ENCODE measurements around the gene SH3BP2.

SH3BP2 gene

DNA sequence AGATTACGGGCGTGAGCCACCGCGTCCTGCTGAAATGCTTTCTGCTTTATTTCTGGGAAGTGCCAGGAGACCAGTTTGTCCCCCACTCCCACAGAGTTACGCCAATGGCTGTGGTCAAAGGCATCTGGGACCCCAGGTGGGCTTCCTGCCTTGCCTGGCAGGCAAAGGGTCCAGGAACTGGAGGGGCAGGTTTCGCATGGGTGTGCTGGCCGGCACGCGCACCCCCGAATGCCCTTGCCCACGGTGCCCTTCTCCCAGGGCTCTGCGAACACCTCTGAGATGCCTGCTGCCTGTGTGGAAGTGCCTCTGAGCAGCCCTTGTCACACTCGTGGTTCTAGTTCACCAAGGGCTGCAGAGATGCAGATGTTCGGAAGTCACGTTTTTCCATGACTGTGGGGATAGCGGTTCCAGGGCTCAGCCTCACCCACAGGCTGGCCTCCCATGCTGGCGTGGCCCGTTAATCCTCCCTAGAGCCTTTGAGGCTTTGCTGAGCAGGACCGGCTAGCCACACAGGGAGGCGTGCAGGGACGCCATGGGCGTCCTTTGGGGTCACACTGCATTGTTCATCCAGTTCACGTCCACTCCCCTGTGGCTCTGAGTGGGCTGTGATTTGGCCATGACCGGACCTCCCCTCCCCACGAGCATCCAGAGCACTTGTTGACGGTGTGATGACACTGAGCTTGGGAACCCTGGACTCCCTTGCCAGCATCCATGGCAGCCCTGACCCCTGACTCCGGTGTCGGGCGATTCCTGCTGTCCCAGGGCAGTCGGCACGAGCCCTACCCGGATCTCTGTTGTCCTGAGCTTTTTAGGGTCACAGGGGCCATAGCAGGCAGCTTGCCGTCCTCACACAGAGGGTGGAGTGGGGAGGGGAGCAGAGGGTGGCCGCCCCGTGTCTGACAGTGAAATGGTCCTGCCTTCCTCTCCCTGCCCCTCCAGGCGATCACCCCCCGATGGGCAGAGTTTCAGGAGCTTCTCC lies 38.0 kb downstream of the SH3BP2 start:
- no peaks in the 10 kb centered on the region for H3K4me1 Mint-ChIP-seq
- no peak overlapping the region for H3K4me3 Mint-ChIP-seq
- H3K36me3 Mint-ChIP-seq (ENCODE audit: low read depth), result peaks cover 16% of the 10 kb centered on the region
- DNase-seq, result no peak
- TF ChIP-seq, protein P1, sequence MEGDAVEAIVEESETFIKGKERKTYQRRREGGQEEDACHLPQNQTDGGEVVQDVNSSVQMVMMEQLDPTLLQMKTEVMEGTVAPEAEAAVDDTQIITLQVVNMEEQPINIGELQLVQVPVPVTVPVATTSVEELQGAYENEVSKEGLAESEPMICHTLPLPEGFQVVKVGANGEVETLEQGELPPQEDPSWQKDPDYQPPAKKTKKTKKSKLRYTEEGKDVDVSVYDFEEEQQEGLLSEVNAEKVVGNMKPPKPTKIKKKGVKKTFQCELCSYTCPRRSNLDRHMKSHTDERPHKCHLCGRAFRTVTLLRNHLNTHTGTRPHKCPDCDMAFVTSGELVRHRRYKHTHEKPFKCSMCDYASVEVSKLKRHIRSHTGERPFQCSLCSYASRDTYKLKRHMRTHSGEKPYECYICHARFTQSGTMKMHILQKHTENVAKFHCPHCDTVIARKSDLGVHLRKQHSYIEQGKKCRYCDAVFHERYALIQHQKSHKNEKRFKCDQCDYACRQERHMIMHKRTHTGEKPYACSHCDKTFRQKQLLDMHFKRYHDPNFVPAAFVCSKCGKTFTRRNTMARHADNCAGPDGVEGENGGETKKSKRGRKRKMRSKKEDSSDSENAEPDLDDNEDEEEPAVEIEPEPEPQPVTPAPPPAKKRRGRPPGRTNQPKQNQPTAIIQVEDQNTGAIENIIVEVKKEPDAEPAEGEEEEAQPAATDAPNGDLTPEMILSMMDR (IDR thresholded peaks at IDR 0.05), result no peak
- no peak overlapping the region for H3K27ac Mint-ChIP-seq
- no peaks in the 10 kb centered on the region for H3K9me3 Mint-ChIP-seq
- H3K27me3 Mint-ChIP-seq (ENCODE audit: low read depth, poor library complexity), result no peaks in the 10 kb centered on the region

DNA sequence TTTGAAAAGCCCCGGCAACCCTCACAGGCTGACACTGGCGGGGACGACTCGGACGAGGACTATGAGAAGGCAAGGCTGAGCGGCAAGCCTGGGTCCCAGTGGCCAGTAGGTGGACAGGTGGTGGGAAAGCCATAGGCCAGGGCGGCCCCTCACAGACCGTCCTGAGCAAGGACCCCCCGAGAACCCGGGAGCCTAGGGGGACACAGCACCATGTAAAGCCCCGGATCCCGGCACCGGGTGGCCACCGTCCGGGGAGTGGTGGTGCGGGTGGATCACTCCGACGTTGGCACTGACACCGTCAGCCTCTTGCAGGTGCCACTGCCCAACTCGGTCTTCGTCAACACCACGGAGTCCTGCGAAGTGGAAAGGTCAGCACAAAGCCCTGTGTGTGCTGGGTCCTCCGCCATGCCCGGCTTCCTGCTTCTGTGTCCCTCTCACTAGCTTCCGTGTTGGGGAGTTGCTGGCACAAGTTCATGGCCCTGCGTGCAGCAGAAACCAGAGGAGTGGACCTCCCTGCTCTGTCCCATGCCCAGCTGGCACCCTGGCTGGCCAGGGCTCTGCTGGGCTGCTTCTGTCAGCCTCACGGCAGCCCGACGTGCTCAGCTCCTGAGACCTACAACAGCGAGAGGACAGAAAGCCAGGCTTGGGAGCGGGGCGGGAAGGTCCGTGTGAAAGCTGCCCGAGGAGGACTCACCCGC lies 38.9 kb downstream of the SH3BP2 start:
- no peaks in the 10 kb centered on the region for H3K4me1 Mint-ChIP-seq
- no peaks in the 10 kb centered on the region for H3K27me3 Mint-ChIP-seq (ENCODE audit: low read depth, poor library complexity)
- H3K4me3 Mint-ChIP-seq, result no peak overlapping the region
- TF ChIP-seq, protein P1 (IDR thresholded peaks at IDR 0.05), result no peak
- no peak for DNase-seq
- peak overlapping the region; percentile 54 for H3K27ac Mint-ChIP-seq
- peaks cover 8% of the 10 kb centered on the region for H3K36me3 Mint-ChIP-seq (ENCODE audit: low read depth)
- no peaks in the 10 kb centered on the region for H3K9me3 Mint-ChIP-seq

DNA sequence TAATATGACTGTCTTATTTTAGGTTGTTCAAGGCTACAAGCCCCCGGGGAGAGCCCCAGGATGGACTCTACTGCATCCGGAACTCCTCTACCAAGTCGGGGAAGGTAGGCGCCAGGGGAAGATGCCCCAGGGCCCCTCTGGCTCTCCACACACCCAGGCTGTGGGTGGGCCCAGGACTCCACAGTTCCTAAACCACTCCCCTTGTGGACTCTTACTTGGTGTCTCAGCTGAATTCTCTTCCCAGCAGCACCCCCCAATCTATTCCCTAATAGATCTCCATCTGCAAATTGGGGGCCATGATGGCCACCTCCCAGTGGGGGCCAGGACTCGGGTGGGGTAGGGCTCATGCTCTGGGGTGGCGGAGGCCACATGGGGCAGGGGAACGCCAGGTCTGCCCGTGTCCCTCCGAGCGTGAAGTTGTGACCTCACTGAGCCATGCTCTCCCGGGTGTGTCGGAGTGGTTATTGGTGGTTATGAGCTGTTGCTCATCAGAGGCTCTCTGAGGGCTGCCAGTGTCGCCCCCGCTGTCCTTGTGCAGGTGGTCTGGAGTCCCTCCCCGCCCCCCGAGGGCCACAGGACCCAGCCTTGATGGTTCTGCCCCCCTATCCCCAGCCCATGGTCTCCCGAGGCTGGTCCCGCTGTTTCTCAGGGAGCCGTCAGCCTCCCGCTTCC lies 39.6 kb downstream of the SH3BP2 start:
- no peaks in the 10 kb centered on the region for H3K27me3 Mint-ChIP-seq (ENCODE audit: low read depth, poor library complexity)
- no peak overlapping the region for H3K4me3 Mint-ChIP-seq
- H3K4me1 Mint-ChIP-seq, result peaks cover 5% of the 10 kb centered on the region
- no peaks in the 10 kb centered on the region for H3K9me3 Mint-ChIP-seq
- H3K36me3 Mint-ChIP-seq (ENCODE audit: low read depth), result peaks cover 5% of the 10 kb centered on the region
- TF ChIP-seq, protein P1 (IDR thresholded peaks at IDR 0.05), result no peak
- H3K27ac Mint-ChIP-seq, result peak overlapping the region; percentile 54
- no peak for DNase-seq

DNA sequence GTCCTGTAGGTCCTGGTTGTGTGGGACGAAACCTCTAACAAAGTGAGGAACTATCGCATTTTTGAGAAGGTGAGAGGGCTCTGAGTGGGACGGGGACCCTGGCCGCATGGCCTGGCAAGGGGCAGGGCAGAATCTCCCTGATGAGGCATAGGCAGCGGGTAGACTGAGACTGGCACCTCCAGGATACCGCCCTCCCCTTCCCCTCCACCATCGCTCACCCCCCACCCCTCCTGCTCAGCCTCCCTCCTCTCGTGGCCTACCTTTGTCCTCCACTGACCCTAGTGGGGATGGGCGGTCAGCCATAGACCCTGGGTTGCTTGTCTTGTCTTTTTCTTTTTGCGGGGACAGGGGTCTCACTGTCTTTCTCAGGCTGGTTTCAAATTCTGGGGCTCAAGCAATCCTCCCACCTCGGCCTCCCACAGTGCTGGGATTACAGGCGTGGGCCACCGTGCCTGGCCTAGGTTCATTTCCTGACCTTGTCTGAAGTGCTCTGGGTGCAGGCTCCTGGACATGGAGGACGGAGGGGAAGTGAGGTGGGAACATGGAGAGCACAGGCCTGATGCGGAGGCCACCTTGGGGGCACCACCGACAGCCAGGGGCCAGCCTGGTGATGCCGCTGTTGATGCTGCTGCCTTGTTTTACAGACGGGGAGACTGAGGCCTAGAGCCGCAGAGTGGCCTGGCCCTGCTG lies 40.2 kb downstream of the SH3BP2 start:
- no peak overlapping the region for H3K27ac Mint-ChIP-seq
- H3K4me1 Mint-ChIP-seq, result peaks cover 8% of the 10 kb centered on the region
- DNase-seq, result no peak

DNA sequence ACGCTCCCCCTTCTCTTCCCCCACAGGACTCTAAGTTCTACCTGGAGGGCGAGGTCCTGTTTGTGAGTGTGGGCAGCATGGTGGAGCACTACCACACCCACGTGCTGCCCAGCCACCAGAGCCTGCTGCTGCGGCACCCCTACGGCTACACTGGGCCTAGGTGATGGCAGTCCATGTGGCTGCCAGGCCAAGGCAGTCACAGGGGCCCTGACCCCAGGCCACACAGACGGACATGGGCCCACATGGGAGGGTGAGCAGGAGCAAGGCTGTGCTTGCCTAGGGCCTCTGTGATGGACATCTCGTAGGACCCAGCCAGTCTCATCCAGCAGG lies 40.8 kb downstream of the SH3BP2 start:
- H3K27me3 Mint-ChIP-seq (ENCODE audit: low read depth, poor library complexity), result no peaks in the 10 kb centered on the region
- TF ChIP-seq, protein P1 (IDR thresholded peaks at IDR 0.05), result no peak
- H3K36me3 Mint-ChIP-seq (ENCODE audit: low read depth), result peaks cover 5% of the 10 kb centered on the region
- H3K9me3 Mint-ChIP-seq, result peaks cover under 1% of the 10 kb centered on the region
- H3K4me3 Mint-ChIP-seq, result no peak overlapping the region
- H3K4me1 Mint-ChIP-seq, result peaks cover 11% of the 10 kb centered on the region
- no peak for DNase-seq
- no peak overlapping the region for H3K27ac Mint-ChIP-seq

More for the DNA sequence above, 40.2 kb downstream of the SH3BP2 start:
- H3K27me3 Mint-ChIP-seq (ENCODE audit: low read depth, poor library complexity), result no peaks in the 10 kb centered on the region
- TF ChIP-seq, protein P1 (IDR thresholded peaks at IDR 0.05), result no peak
- no peak overlapping the region for H3K4me3 Mint-ChIP-seq
- peaks cover 5% of the 10 kb centered on the region for H3K36me3 Mint-ChIP-seq (ENCODE audit: low read depth)
- no peaks in the 10 kb centered on the region for H3K9me3 Mint-ChIP-seq
